GM12874 (cell line): ENCODE measurements around the gene GNRHR.

Source experiments
- CTCF ChIP-seq: IDR thresholded peaks from 2 replicates; pipeline ENCODE4 v1.5.1; 2011; ENCODE audit warnings: low read depth, mild to moderate bottlenecking, control low read depth, low read length, moderate library complexity; ENCODE audit not compliant: insufficient read depth

Gene GNRHR, protein sequence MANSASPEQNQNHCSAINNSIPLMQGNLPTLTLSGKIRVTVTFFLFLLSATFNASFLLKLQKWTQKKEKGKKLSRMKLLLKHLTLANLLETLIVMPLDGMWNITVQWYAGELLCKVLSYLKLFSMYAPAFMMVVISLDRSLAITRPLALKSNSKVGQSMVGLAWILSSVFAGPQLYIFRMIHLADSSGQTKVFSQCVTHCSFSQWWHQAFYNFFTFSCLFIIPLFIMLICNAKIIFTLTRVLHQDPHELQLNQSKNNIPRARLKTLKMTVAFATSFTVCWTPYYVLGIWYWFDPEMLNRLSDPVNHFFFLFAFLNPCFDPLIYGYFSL

GRCh38 chr4:67754288-67754687 is at the start of gene GNRHR:
Gene GNRHR (minus strand): TSS chr4:67754388. CDS start chr4:67754335, 53 bp downstream.
- no peak for TF ChIP-seq CTCF

- TF ChIP-seq CTCF, result no peak
Observed at GRCh38 chr4:67796810-67797209, 42.6 kb upstream of the GNRHR start.

GRCh38 chr4:67790721-67791120 is 36.5 kb upstream of the GNRHR start:
- no peak for TF ChIP-seq CTCF

DNA sequence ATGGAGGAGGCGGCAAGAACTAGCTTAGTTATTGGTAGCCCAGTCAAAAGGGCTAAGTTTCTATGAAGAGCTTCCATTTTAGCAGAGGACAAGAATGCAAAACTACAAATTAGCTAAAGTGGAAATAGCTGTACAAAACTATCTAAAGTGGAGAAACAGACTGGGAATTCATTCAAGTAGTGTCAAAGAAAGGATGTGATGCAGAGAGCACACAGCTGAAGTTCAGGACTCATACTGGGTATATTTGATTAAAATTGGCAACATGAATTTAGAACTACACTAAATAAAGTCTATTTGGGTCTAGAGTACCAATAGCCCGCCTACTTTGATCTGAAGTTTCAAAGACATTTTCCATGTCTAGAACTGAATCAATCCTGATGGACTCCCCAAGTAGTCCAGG is 33.1 kb upstream of the GNRHR start:
- no peak for TF ChIP-seq CTCF

- no peak for TF ChIP-seq CTCF
Observed at GRCh38 chr4:67785528-67785927, 31.3 kb upstream of the GNRHR start.

- TF ChIP-seq CTCF, result no peak
Observed at GRCh38 chr4:67779631-67780030, 25.4 kb upstream of the GNRHR start.

GRCh38 chr4:67776746-67777145 is 22.6 kb upstream of the GNRHR start:
- TF ChIP-seq CTCF, result no peak

GRCh38 chr4:67770422-67770821 is 16.2 kb upstream of the GNRHR start:
- TF ChIP-seq CTCF, result no peak
